Fibroblast of lung (primary cell): ENCODE results near the gene USP47. TPM values are rescaled to one million over a fixed set of nuclear protein-coding genes. Genes with fewer than 3 reads are reported as not detected.

Experiments used
- DNase-seq, 2 donors: peaks; one replicate each; pipeline versions ENCODE4 v3.0.0 to v3.0.0-alpha.2; 2010; ENCODE audit warnings: low read depth in 2 of 2
- H2AFZ ChIP-seq: 2 replicates; pipeline ENCODE4 v1.5.1; 2012; ENCODE audit warnings: low read length, control low read depth, inconsistent platforms
- H3K27ac ChIP-seq: 2 replicates; pipeline ENCODE4 v1.5.1; 2011; ENCODE audit warnings: low read length, control low read depth; ENCODE audit not compliant: insufficient read depth
- H3K27me3 ChIP-seq: 2 replicates; pipeline ENCODE4 v1.5.1; 2011; ENCODE audit warnings: mild to moderate bottlenecking, low read length; ENCODE audit not compliant: control insufficient read depth, insufficient read depth
- H3K36me3 ChIP-seq: 2 replicates; pipeline ENCODE4 v1.5.1; 2011; ENCODE audit warnings: low read length; ENCODE audit not compliant: control insufficient read depth, insufficient read depth
- H3K4me1 ChIP-seq: 2 replicates; pipeline ENCODE4 v1.5.1; 2011; ENCODE audit warnings: low read length; ENCODE audit not compliant: control insufficient read depth, insufficient read depth; ENCODE audit errors: extremely low read depth
- H3K4me2 ChIP-seq: 2 replicates; pipeline ENCODE4 v1.5.1; 2011; ENCODE audit warnings: low read length, control low read depth; ENCODE audit not compliant: insufficient read depth; ENCODE audit errors: extremely low read depth
- H3K4me3 ChIP-seq, 4 experiments: fragments of 200-600 bp in 1 of 4; sonication (generic) in 1 of 4; replicated peaks in 1 of 4; 2 replicates each; pipeline ENCODE4 v1.5.1; 2011 to 2016; ENCODE audit warnings: low read length in 4 of 4, low read depth in 3 of 4, mild to moderate bottlenecking in 3 of 4, control low read depth in 2 of 4, inconsistent platforms in 1 of 4, mixed read lengths in 1 of 4; ENCODE audit not compliant: insufficient read depth in 1 of 4; ENCODE audit errors: control extremely low read depth in 1 of 4
- H3K79me2 ChIP-seq: 2 replicates; pipeline ENCODE4 v1.5.1; 2012; ENCODE audit warnings: mild to moderate bottlenecking, low read length, inconsistent platforms; ENCODE audit not compliant: control insufficient read depth, insufficient read depth
- H3K9ac ChIP-seq: 2 replicates; pipeline ENCODE4 v1.5.1; 2011; ENCODE audit warnings: mild to moderate bottlenecking, low read length, control low read depth; ENCODE audit not compliant: insufficient read depth
- H3K9me3 ChIP-seq: 2 replicates; pipeline ENCODE4 v1.5.1; 2012; ENCODE audit warnings: low read depth, low read length; ENCODE audit not compliant: control insufficient read depth, insufficient read depth
- H4K20me1 ChIP-seq: 2 replicates; pipeline ENCODE4 v1.5.1; 2011; ENCODE audit warnings: low read length; ENCODE audit not compliant: control insufficient read depth, insufficient read depth; ENCODE audit errors: extremely low read depth
- CTCF ChIP-seq, 2 donors: IDR thresholded peaks in 1 of 2; conservative IDR thresholded peaks in 1 of 2; 1 replicate in 1 of 2; 2 replicates in 1 of 2; pipeline ENCODE4 v1.5.1; 2011 to 2012; ENCODE audit warnings: low read length in 2 of 2, control low read depth in 1 of 2, inconsistent platforms in 1 of 2, low read depth in 1 of 2, mild to moderate bottlenecking in 1 of 2
- EZH2 ChIP-seq: IDR thresholded peaks from 2 replicates; pipeline ENCODE4 v1.5.1; 2012; ENCODE audit warnings: low read length, control low read depth, mild to moderate bottlenecking; ENCODE audit errors: missing control alignments
- polyA plus RNA-seq, 2 donors: library from polyadenylated mRNA; depleted of rRNA in 1 of 2; stranded (reverse) in 1 of 2; unstranded in 1 of 2; fragments of >200 nt; gene quantifications; 2 replicates each; pipeline ENCODE4 v1.2.1, GENCODE V29; 2011 to 2012; ENCODE audit warnings: missing spikeins in 1 of 2
- total RNA-seq: library from RNA; depleted of rRNA; stranded (reverse); fragments of >200 nt; gene quantifications from 2 replicates; pipeline ENCODE4 v1.2.1, GENCODE V29; 2014

USP47 gene
- total and polyA plus RNA-seq, 2 donors (not counting 1 experiment from before 2014, with no cell fraction given): 40.3 to 162 TPM

- no peak overlapping the region for H2AFZ ChIP-seq
- no peaks in the 10 kb centered on the region for H4K20me1 ChIP-seq
- no peak overlapping the region for H3K9ac ChIP-seq
- H3K36me3 ChIP-seq: peaks cover 23% of the 10 kb centered on the region
- no peak overlapping the region for H3K4me2 ChIP-seq
- H3K9me3 ChIP-seq: no peaks in the 10 kb centered on the region
- TF ChIP-seq EZH2 (no peak), CTCF (conservative IDR thresholded peaks at IDR 0.05 in 1 of 2, IDR thresholded peaks at IDR 0.05 in 1 of 2; ENCODE audit: low read depth in 1 of 2, low read length in 2 of 2) (no peak)
- H3K27ac ChIP-seq: no peak overlapping the region
- H3K4me3 ChIP-seq: no peak overlapping the region
- peaks cover 19% of the 10 kb centered on the region for H3K4me1 ChIP-seq
- peaks cover 13% of the 10 kb centered on the region for H3K79me2 ChIP-seq
- no peak for DNase-seq
- H3K27me3 ChIP-seq: no peaks in the 10 kb centered on the region
Measured at GRCh38 chr11:11995601-11996000, 153.8 kb downstream of the USP47 start.

- Histone ChIP-seq H3K27me3 (no peaks in the 10 kb centered on the region), H3K79me2 (peaks cover 11% of the 10 kb centered on the region), H3K4me2 (no peak overlapping the region), H3K36me3 (peaks cover 27% of the 10 kb centered on the region), H3K27ac (no peak overlapping the region), H3K9ac (no peak overlapping the region), H4K20me1 (no peaks in the 10 kb centered on the region), H3K4me3 (no peak overlapping the region), H3K9me3 (no peaks in the 10 kb centered on the region), H2AFZ (no peak overlapping the region), H3K4me1 (peaks cover 15% of the 10 kb centered on the region)
- no peak for DNase-seq
- TF ChIP-seq CTCF (conservative IDR thresholded peaks at IDR 0.05 in 1 of 2, IDR thresholded peaks at IDR 0.05 in 1 of 2; ENCODE audit: low read depth in 1 of 2, low read length in 2 of 2): no peak
- TF ChIP-seq EZH2: no peak
Measured at GRCh38 chr11:11996321-11997048, 154.7 kb downstream of the USP47 start.

- Histone ChIP-seq H3K27me3 (no peaks in the 10 kb centered on the region), H4K20me1 (no peaks in the 10 kb centered on the region), H2AFZ (no peak overlapping the region), H3K79me2 (peaks cover 11% of the 10 kb centered on the region), H3K9me3 (no peaks in the 10 kb centered on the region), H3K36me3 (peaks cover 27% of the 10 kb centered on the region), H3K9ac (no peak overlapping the region), H3K4me2 (no peak overlapping the region), H3K4me1 (peaks cover 15% of the 10 kb centered on the region), H3K4me3 (no peak overlapping the region), H3K27ac (no peak overlapping the region)
- DNase-seq: no peak
- TF ChIP-seq EZH2 (no peak), CTCF (conservative IDR thresholded peaks at IDR 0.05 in 1 of 2, IDR thresholded peaks at IDR 0.05 in 1 of 2; ENCODE audit: low read depth in 1 of 2, low read length in 2 of 2) (no peak)
Measured at GRCh38 chr11:11997049-11997322, 155.2 kb downstream of the USP47 start.
